A673 (cell line): Measurements from ENCODE around the gene SIRPG. TPM values are rescaled to one million over a fixed set of nuclear protein-coding genes. Genes with fewer than 3 reads are reported as not detected.

Source experiments
- BruUV-seq: library from RNA; stranded (reverse); fragments of 400-500 nt; replicated peaks from 2 replicates; lab custom pipeline; 2021; lab: Mats Ljungman, UMichigan
- CTCF ChIA-PET: fragments of 300-600 bp; sonication (Branson Sonifier 250); formaldehyde crosslinking; loops from one replicate; lab custom pipeline; 2022; ENCODE audit warnings: antibody characterized with exemption; lab: Charles Lee
- POLR2A ChIA-PET: fragments of 300-600 bp; sonication (Branson Sonifier 250); formaldehyde crosslinking; loops from one replicate; lab custom pipeline; 2022; ENCODE audit warnings: antibody characterized with exemption; ENCODE audit not compliant: low non-redundant PET; lab: Charles Lee
- DNase-seq: peaks from one replicate; pipeline ENCODE4 v3.0.0-alpha.2; 2015; ENCODE audit warnings: low spot score
- H3K27ac ChIP-seq: fragments of 200-600 bp; sonication (generic); 2 replicates; pipeline ENCODE4 v1.5.1; 2016; ENCODE audit warnings: mixed run types, low read depth, mild to moderate bottlenecking, mixed read lengths, antibody characterized with exemption, low read length; ENCODE audit not compliant: poor library complexity, severe bottlenecking
- H3K27me3 ChIP-seq: fragments of 200-600 bp; sonication (generic); replicated peaks from 2 replicates; pipeline ENCODE4 v1.6.1; 2017; ENCODE audit warnings: mixed run types, low read depth, mild to moderate bottlenecking, mixed read lengths, antibody characterized with exemption, low read length; ENCODE audit not compliant: insufficient read depth, poor library complexity
- H3K36me3 ChIP-seq: fragments of 200-600 bp; sonication (generic); 2 replicates; pipeline ENCODE4 v1.6.1; 2016; ENCODE audit warnings: mixed run types, mild to moderate bottlenecking, mixed read lengths, antibody characterized with exemption, low read length; ENCODE audit not compliant: insufficient read depth, poor library complexity, severe bottlenecking
- H3K4me1 ChIP-seq: fragments of 200-600 bp; sonication (generic); 2 replicates; pipeline ENCODE4 v1.6.1; 2017; ENCODE audit warnings: mixed run types, mild to moderate bottlenecking, mixed read lengths, antibody characterized with exemption, low read length; ENCODE audit not compliant: insufficient read depth, poor library complexity, severe bottlenecking
- H3K4me3 ChIP-seq: fragments of 200-600 bp; sonication (generic); 2 replicates; pipeline ENCODE4 v1.5.1; 2016; ENCODE audit warnings: low read depth, mixed run types, mild to moderate bottlenecking, mixed read lengths, low read length; ENCODE audit not compliant: poor library complexity, severe bottlenecking
- H3K9me3 ChIP-seq: fragments of 200-600 bp; sonication (generic); 2 replicates; pipeline ENCODE4 v1.6.1; 2016; ENCODE audit warnings: mixed run types, low read depth, mild to moderate bottlenecking, mixed read lengths, antibody characterized with exemption, low read length; ENCODE audit not compliant: poor library complexity, severe bottlenecking
- CTCF ChIP-seq: fragments of 300-800, 200-600 bp; sonication (generic); conservative IDR thresholded peaks from 2 replicates; pipeline ENCODE4 v1.5.1; 2017; ENCODE audit warnings: low read depth, mild to moderate bottlenecking, antibody characterized with exemption, low read length, moderate library complexity, mixed read lengths
- EZH2 ChIP-seq: fragments of 200-600 bp; sonication (generic); IDR thresholded peaks from 2 replicates; pipeline ENCODE4 v1.6.1; 2017; ENCODE audit warnings: borderline replicate concordance, low read depth, mild to moderate bottlenecking, mixed read lengths, antibody characterized with exemption, low read length; ENCODE audit not compliant: poor library complexity, severe bottlenecking
- intact Hi-C: fragments of 100-400 bp; cut with micrococcal nuclease; formaldehyde crosslinking; loops from one replicate; pipeline ENCODE4 v1.10.0; 2022; ENCODE audit not compliant: unreplicated experiment
- total RNA-seq: library from RNA; stranded (reverse); gene quantifications from 2 replicates; pipeline ENCODE4 v1.2.3, GENCODE V29; 2021

Gene SIRPG
- total RNA-seq, 1 experiment from 2014 or later, result not detected

GRCh38 chr20:1623501-1624205 lies 33.9 kb downstream of the SIRPG start:
- no peak for DNase-seq
- Histone ChIP-seq H3K4me1 (no peaks in the 10 kb centered on the region), H3K9me3 (no peaks in the 10 kb centered on the region), H3K27ac (no peak overlapping the region), H3K4me3 (no peak overlapping the region), H3K27me3 (peaks cover 14% of the 10 kb centered on the region), H3K36me3 (no peaks in the 10 kb centered on the region)
- CTCF ChIA-PET, result no interaction called here
- POLR2A ChIA-PET, result no interaction called here
- no TSS peak for BruUV-seq
- intact Hi-C loops, result no loop called here
- TF ChIP-seq EZH2 (no peak), CTCF (no peak)

GRCh38 chr20:1622450-1622849 lies 35.1 kb downstream of the SIRPG start:
- ChIA-PET POLR2A (no interaction called here), CTCF (no interaction called here)
- intact Hi-C loops, result no loop called here
- no peaks in the 10 kb centered on the region for H3K36me3 ChIP-seq
- DNase-seq, result no peak
- TF ChIP-seq EZH2 (no peak), CTCF (no peak)
- H3K4me1 ChIP-seq, result peaks cover 2% of the 10 kb centered on the region
- no peak overlapping the region for H3K4me3 ChIP-seq
- no peaks in the 10 kb centered on the region for H3K9me3 ChIP-seq
- BruUV-seq, result no TSS peak
- peaks cover 2% of the 10 kb centered on the region for H3K27me3 ChIP-seq
- no peak overlapping the region for H3K27ac ChIP-seq

- POLR2A ChIA-PET, result no interaction called here
- H3K27me3 ChIP-seq, result no peaks in the 10 kb centered on the region
- intact Hi-C loops, result no loop called here
- H3K4me3 ChIP-seq, result no peak overlapping the region
- CTCF ChIA-PET, result no interaction called here
- DNase-seq, result no peak
- no TSS peak for BruUV-seq
- H3K9me3 ChIP-seq, result no peaks in the 10 kb centered on the region
- H3K27ac ChIP-seq, result no peak overlapping the region
- H3K36me3 ChIP-seq, result no peaks in the 10 kb centered on the region
- peaks cover 10% of the 10 kb centered on the region for H3K4me1 ChIP-seq
- TF ChIP-seq CTCF (no peak), EZH2 (no peak)
These were observed 36.3 kb downstream of the SIRPG start for GRCh38 chr20:1621316-1621715.
